Neural cell (in vitro differentiated cells): Measurements from ENCODE around the gene KIF3B. TPM values are rescaled to one million over a fixed set of nuclear protein-coding genes. Genes with fewer than 3 reads are reported as not detected.

Source experiments
- H2AFZ ChIP-seq: fragments of 200-600, 300-800 bp; sonication (generic), shearing (Covaris generic); 2 replicates; pipeline ENCODE4 v1.6.0; 2014; ENCODE audit warnings: low read depth, mild to moderate bottlenecking, antibody characterized with exemption, low read length, moderate library complexity
- H3F3A ChIP-seq: fragments of 200-600 bp; shearing (Covaris generic); 2 replicates; pipeline ENCODE4 v1.6.1; 2016; ENCODE audit warnings: mild to moderate bottlenecking, moderate library complexity, mixed read lengths, antibody characterized with exemption, low read length; ENCODE audit not compliant: insufficient read depth, poor library complexity, severe bottlenecking
- H3K27ac ChIP-seq: fragments of 200-600, 300-800 bp; sonication (generic), shearing (Covaris generic); 2 replicates; pipeline ENCODE4 v1.5.1; 2014; ENCODE audit warnings: mild to moderate bottlenecking, low read length, moderate library complexity
- H3K27me3 ChIP-seq: fragments of 300-800, 200-600 bp; sonication (generic), shearing (Covaris generic); 2 replicates; pipeline ENCODE4 v1.6.0; 2014; ENCODE audit warnings: mild to moderate bottlenecking, low read depth, low read length, moderate library complexity; ENCODE audit not compliant: insufficient read depth
- H3K36me3 ChIP-seq: fragments of 300-800, 200-600 bp; sonication (generic), shearing (Covaris generic); 2 replicates; pipeline ENCODE4 v1.5.1; 2014; ENCODE audit warnings: mild to moderate bottlenecking, antibody characterized with exemption, low read length, moderate library complexity; ENCODE audit not compliant: insufficient read depth
- H3K4me2 ChIP-seq: fragments of 300-800, 200-600 bp; sonication (generic), shearing (Covaris generic); 2 replicates; pipeline ENCODE4 v1.6.0; 2014; ENCODE audit warnings: mild to moderate bottlenecking, low read length
- H3K4me3 ChIP-seq: fragments of 300-800, 200-600 bp; sonication (generic), shearing (Covaris generic); 2 replicates; pipeline ENCODE4 v1.5.1; 2014; ENCODE audit warnings: mild to moderate bottlenecking, low read length, moderate library complexity
- H3K79me2 ChIP-seq: fragments of 200-600 bp; shearing (Covaris generic); replicated peaks from 2 replicates; pipeline ENCODE4 v1.6.0; 2014; ENCODE audit warnings: mild to moderate bottlenecking, low read length, moderate library complexity; ENCODE audit not compliant: insufficient read depth
- H3K9ac ChIP-seq: fragments of 300-800, 200-600 bp; sonication (generic), shearing (Covaris generic); 2 replicates; pipeline ENCODE4 v1.6.1; 2016; ENCODE audit warnings: mild to moderate bottlenecking, low read length, mixed read lengths
- H3K9me2 ChIP-seq: fragments of 200-600 bp; shearing (Covaris generic); 2 replicates; pipeline ENCODE4 v1.6.1; 2016; ENCODE audit warnings: mild to moderate bottlenecking, low read length, mixed read lengths; ENCODE audit not compliant: insufficient read depth
- H3K9me3 ChIP-seq: fragments of 200-600, 300-800 bp; sonication (generic), shearing (Covaris generic); 2 replicates; pipeline ENCODE4 v1.6.1; 2016; ENCODE audit warnings: mild to moderate bottlenecking, mixed run types, low read length, moderate library complexity, mixed read lengths
- H4K20me1 ChIP-seq: fragments of 200-600 bp; shearing (Covaris generic); 2 replicates; pipeline ENCODE4 v1.6.1; 2016; ENCODE audit warnings: mild to moderate bottlenecking, mixed run types; ENCODE audit not compliant: insufficient read depth
- EP300 ChIP-seq: fragments of 450-650 bp; conservative IDR thresholded peaks from 2 replicates; pipeline ENCODE4 v1.6.1; 2014; ENCODE audit warnings: antibody characterized with exemption, mild to moderate bottlenecking, moderate library complexity; ENCODE audit not compliant: poor library complexity, severe bottlenecking
- EZH2 ChIP-seq: fragments of 200-600, 300-800 bp; shearing (Covaris generic), sonication (generic); IDR thresholded peaks from 2 replicates; pipeline ENCODE4 v1.6.1; 2014; ENCODE audit warnings: antibody characterized with exemption, low read length, borderline replicate concordance, mild to moderate bottlenecking; ENCODE audit not compliant: insufficient read depth, poor library complexity, severe bottlenecking
- MXI1 ChIP-seq: fragments of 450-650 bp; conservative IDR thresholded peaks from 2 replicates; pipeline ENCODE4 v1.6.1; 2014; ENCODE audit warnings: antibody characterized with exemption, mild to moderate bottlenecking; ENCODE audit not compliant: poor library complexity, severe bottlenecking
- POLR2AphosphoS5 ChIP-seq: IDR thresholded peaks from 2 replicates; pipeline ENCODE4 v1.6.1; 2012
- RAD21 ChIP-seq: fragments of 450-650 bp; conservative IDR thresholded peaks from 2 replicates; pipeline ENCODE4 v1.6.1; 2014; ENCODE audit warnings: antibody characterized with exemption, mild to moderate bottlenecking, moderate library complexity
- REST ChIP-seq: IDR thresholded peaks from 2 replicates; pipeline ENCODE4 v1.6.1; 2012; ENCODE audit warnings: borderline replicate concordance
- SMC3 ChIP-seq: fragments of 450-650 bp; conservative IDR thresholded peaks from 2 replicates; pipeline ENCODE4 v1.6.1; 2014; ENCODE audit warnings: antibody characterized with exemption, mild to moderate bottlenecking, moderate library complexity; ENCODE audit not compliant: poor library complexity
- TAF1 ChIP-seq: IDR thresholded peaks from 2 replicates; pipeline ENCODE4 v1.6.1; 2012; ENCODE audit warnings: low read depth
- polyA plus RNA-seq: library from polyadenylated mRNA; depleted of rRNA; stranded (reverse); fragments of >200 nt; gene quantifications from 2 replicates; pipeline ENCODE4 v1.2.3, GENCODE V29; 2014
- TF ChIP-seq, protein P1 (sequence below): fragments of 450-650 bp; IDR thresholded peaks from 2 replicates; pipeline ENCODE4 v1.5.1; 2014; ENCODE audit warnings: antibody characterized with exemption, mild to moderate bottlenecking, moderate library complexity; ENCODE audit not compliant: poor library complexity, severe bottlenecking

KIF3B gene
- polyA plus RNA-seq, 1 donor from 2014 or later = 49.4 TPM

DNA sequence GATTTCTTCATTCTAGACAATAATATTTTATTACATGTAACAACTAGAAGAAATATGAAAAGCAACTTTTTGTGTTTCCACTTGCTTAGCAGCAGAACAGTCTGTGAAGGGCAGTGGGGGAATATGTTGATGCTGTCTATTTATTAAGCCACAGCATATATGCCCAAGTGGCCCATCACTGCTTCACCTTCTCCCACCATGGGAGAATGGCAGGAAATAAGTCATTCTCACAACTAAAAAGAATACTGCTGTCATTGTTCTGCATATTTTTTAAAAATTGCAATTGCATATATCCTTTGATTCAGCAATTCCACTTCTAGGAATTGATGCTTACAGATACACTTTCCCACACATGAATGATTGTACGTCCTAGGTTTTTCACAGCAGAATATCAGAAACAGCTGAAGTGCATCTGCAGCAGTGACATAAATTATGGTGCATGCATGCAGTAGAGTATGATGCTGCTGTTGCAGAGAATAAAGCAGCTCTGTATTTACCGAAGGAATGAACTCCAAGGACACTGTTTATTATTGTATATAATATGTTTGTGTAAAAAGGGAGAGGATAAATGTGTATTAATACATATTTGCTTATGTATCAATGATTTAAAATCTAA, 26.8 kb downstream of the KIF3B start:
- peak overlapping the region; percentile 18 for H3K9ac ChIP-seq
- no peaks in the 10 kb centered on the region for H4K20me1 ChIP-seq
- no peaks in the 10 kb centered on the region for H3K9me3 ChIP-seq
- H3K9me2 ChIP-seq = no peaks in the 10 kb centered on the region
- peak overlapping the region; percentile 60 for H3K27ac ChIP-seq
- no peaks in the 10 kb centered on the region for H3K27me3 ChIP-seq
- H3K79me2 ChIP-seq = peaks cover 10% of the 10 kb centered on the region
- no peaks in the 10 kb centered on the region for H3K36me3 ChIP-seq
- H3F3A ChIP-seq = no peaks in the 10 kb centered on the region
- H2AFZ ChIP-seq = no peak overlapping the region
- no peak overlapping the region for H3K4me2 ChIP-seq
- TF ChIP-seq REST (no peak), EP300 (no peak), POLR2AphosphoS5 (peak; percentile 13), TAF1 (no peak)
- peak overlapping the region; percentile 26 for H3K4me3 ChIP-seq

- Histone ChIP-seq H3K27ac (no peak overlapping the region), H2AFZ (no peak overlapping the region), H3K9ac (no peak overlapping the region), H3K36me3 (no peaks in the 10 kb centered on the region), H3K4me3 (no peak overlapping the region), H3F3A (no peaks in the 10 kb centered on the region), H3K4me2 (no peak overlapping the region), H4K20me1 (no peaks in the 10 kb centered on the region), H3K79me2 (peaks cover 4% of the 10 kb centered on the region), H3K9me2 (no peaks in the 10 kb centered on the region), H3K27me3 (no peaks in the 10 kb centered on the region), H3K9me3 (no peaks in the 10 kb centered on the region)
- TF ChIP-seq, protein P1, sequence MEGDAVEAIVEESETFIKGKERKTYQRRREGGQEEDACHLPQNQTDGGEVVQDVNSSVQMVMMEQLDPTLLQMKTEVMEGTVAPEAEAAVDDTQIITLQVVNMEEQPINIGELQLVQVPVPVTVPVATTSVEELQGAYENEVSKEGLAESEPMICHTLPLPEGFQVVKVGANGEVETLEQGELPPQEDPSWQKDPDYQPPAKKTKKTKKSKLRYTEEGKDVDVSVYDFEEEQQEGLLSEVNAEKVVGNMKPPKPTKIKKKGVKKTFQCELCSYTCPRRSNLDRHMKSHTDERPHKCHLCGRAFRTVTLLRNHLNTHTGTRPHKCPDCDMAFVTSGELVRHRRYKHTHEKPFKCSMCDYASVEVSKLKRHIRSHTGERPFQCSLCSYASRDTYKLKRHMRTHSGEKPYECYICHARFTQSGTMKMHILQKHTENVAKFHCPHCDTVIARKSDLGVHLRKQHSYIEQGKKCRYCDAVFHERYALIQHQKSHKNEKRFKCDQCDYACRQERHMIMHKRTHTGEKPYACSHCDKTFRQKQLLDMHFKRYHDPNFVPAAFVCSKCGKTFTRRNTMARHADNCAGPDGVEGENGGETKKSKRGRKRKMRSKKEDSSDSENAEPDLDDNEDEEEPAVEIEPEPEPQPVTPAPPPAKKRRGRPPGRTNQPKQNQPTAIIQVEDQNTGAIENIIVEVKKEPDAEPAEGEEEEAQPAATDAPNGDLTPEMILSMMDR = no peak
- TF ChIP-seq RAD21 (no peak), POLR2AphosphoS5 (no peak), EP300 (no peak), SMC3 (no peak), MXI1 (no peak), REST (no peak), TAF1 (no peak), EZH2 (no peak)
Observed at GRCh38 chr20:32312718-32313424, 35.4 kb downstream of the KIF3B start.
